MM.1S (cell line): Measurements from ENCODE around the gene MT1B.

Source experiments
- EZH2 ChIP-seq: fragments of 300-600 bp; sonication (generic); optimal IDR thresholded peaks from 2 replicates; pipeline ENCODE3; 2017; ENCODE audit warnings: low read depth, mild to moderate bottlenecking, antibody characterized with exemption, low read length, mixed read lengths
- TF ChIP-seq, protein P1 (sequence below): fragments of 300-600 bp; sonication (generic); IDR thresholded peaks from 2 replicates; pipeline ENCODE4 v1.5.1; 2016; ENCODE audit warnings: antibody characterized with exemption, low read length, mixed read lengths

DNA sequence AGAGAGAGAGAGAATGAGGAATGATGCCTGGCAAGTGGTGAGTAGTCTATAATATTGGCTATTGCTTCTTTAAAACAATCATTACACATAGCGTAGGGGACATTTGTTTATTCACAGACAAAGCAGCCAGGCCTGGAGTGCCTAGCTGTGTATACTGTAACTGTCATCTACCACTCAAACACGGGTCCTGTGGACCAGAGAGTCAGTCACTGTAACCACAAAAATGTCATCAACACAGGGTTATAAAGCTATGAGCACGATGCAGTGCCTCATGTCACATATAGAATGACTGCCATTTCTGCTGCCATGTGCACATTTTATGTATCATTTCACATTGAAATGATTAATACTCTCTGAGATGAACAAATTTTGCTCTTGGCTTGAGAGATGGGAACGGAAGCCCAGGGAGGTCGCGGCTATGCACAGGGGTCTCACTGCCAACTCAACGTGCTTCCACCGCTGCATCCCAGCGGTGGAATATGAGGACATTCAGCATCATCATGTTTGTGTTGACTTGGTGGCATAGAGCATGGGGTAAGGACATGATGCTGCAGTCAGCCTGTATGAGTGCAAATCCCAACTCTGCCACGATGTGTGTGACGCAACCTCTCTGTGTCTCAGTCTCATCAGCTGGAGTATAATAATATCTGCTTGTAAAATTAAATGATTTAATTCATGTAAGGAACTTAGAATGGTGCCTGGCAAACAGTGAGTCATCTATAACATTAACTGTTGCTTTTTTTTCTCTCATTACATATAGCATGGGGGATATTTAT is 21.3 kb downstream of the MT1B start:
- TF ChIP-seq, protein P1, sequence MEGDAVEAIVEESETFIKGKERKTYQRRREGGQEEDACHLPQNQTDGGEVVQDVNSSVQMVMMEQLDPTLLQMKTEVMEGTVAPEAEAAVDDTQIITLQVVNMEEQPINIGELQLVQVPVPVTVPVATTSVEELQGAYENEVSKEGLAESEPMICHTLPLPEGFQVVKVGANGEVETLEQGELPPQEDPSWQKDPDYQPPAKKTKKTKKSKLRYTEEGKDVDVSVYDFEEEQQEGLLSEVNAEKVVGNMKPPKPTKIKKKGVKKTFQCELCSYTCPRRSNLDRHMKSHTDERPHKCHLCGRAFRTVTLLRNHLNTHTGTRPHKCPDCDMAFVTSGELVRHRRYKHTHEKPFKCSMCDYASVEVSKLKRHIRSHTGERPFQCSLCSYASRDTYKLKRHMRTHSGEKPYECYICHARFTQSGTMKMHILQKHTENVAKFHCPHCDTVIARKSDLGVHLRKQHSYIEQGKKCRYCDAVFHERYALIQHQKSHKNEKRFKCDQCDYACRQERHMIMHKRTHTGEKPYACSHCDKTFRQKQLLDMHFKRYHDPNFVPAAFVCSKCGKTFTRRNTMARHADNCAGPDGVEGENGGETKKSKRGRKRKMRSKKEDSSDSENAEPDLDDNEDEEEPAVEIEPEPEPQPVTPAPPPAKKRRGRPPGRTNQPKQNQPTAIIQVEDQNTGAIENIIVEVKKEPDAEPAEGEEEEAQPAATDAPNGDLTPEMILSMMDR, result no peak
- TF ChIP-seq EZH2, result no peak
